Lower lobe of right lung (tissue), 2 donors: ENCODE data around the gene CNTNAP4. TPM values are rescaled to one million over a fixed set of nuclear protein-coding genes. Genes with fewer than 3 reads are reported as not detected.

Experiments
- ATAC-seq, 2 donors: fragments of 200-7000 bp; cut with Tn5 transposase; one replicate each; pipeline ENCODE4 v1.9.1; 2020 to 2022; ENCODE audit warnings: mild to moderate bottlenecking in 2 of 2, moderate library complexity in 2 of 2
- DNase-seq: peaks from one replicate; pipeline ENCODE4 v3.0.0-alpha.2; 2020
- H3K27ac ChIP-seq: fragments of 200-600 bp; one replicate; pipeline ENCODE4 v1.8.0; 2022
- H3K27me3 ChIP-seq: fragments of 200-600 bp; one replicate; pipeline ENCODE4 v1.8.0; 2022; ENCODE audit warnings: low read depth
- H3K36me3 ChIP-seq: fragments of 200-600 bp; one replicate; pipeline ENCODE4 v1.8.0; 2022; ENCODE audit warnings: mild to moderate bottlenecking
- H3K4me1 ChIP-seq: fragments of 200-600 bp; one replicate; pipeline ENCODE4 v1.8.0; 2022
- H3K4me3 ChIP-seq: fragments of 200-600 bp; one replicate; pipeline ENCODE4 v1.8.0; 2022; ENCODE audit warnings: mild to moderate bottlenecking
- H3K9me3 ChIP-seq: fragments of 200-600 bp; one replicate; pipeline ENCODE4 v1.8.0; 2022
- CTCF ChIP-seq: fragments of 200-600 bp; IDR thresholded peaks from one replicate; pipeline ENCODE4 v1.8.0; 2022; ENCODE audit warnings: antibody characterized with exemption, mild to moderate bottlenecking
- intact Hi-C: fragments of 100-400 bp; cut with DNase I; formaldehyde crosslinking; loops from one replicate; pipeline ENCODE4 v1.11.0; 2022
- total RNA-seq: library from RNA; stranded (reverse); fragmentation: NEBNext Ultra II Directional; extraction: Animal tissue kit (Norgen Biotek cat#: 25700); gene quantifications from one replicate; pipeline ENCODE4 v1.2.1, GENCODE V29; 2021
- donor health status: DM: no; HTN: yes; CAD: no; lungs with severe emphysema.

The CNTNAP4 gene
- total RNA-seq, 1 donor from 2014 or later = not detected

- H3K4me1 ChIP-seq = no peaks in the 10 kb centered on the region
- H3K27ac ChIP-seq = no peak overlapping the region
- ATAC-seq (no peak), DNase-seq (no peak)
- no peaks in the 10 kb centered on the region for H3K27me3 ChIP-seq
- H3K9me3 ChIP-seq = no peaks in the 10 kb centered on the region
- intact Hi-C loops = no loop called here
- no peaks in the 10 kb centered on the region for H3K36me3 ChIP-seq
- no peak for TF ChIP-seq CTCF
- no peak overlapping the region for H3K4me3 ChIP-seq
These were observed 69.0 kb downstream of the CNTNAP4 start for GRCh38 chr16:76346210-76346609.

- H3K4me1 ChIP-seq = no peaks in the 10 kb centered on the region
- intact Hi-C loops = no loop called here
- ATAC-seq (no peak), DNase-seq (no peak)
- no peaks in the 10 kb centered on the region for H3K9me3 ChIP-seq
- no peak overlapping the region for H3K4me3 ChIP-seq
- H3K27me3 ChIP-seq = no peaks in the 10 kb centered on the region
- H3K36me3 ChIP-seq = no peaks in the 10 kb centered on the region
- H3K27ac ChIP-seq = no peak overlapping the region
- TF ChIP-seq CTCF = no peak
These were observed 74.2 kb downstream of the CNTNAP4 start for GRCh38 chr16:76351441-76351840.

GRCh38 chr16:76360404-76360803, 83.2 kb downstream of the CNTNAP4 start:
- ATAC-seq = no peak
- intact Hi-C loops = no loop called here
- no peak overlapping the region for H3K4me3 ChIP-seq
- H3K9me3 ChIP-seq = no peaks in the 10 kb centered on the region
- no peak for TF ChIP-seq CTCF
- no peaks in the 10 kb centered on the region for H3K36me3 ChIP-seq
- no peak overlapping the region for H3K27ac ChIP-seq
- H3K4me1 ChIP-seq = no peaks in the 10 kb centered on the region
- DNase-seq = no peak
- no peaks in the 10 kb centered on the region for H3K27me3 ChIP-seq

- Histone ChIP-seq H3K4me3 (no peak overlapping the region), H3K4me1 (no peaks in the 10 kb centered on the region), H3K27me3 (no peaks in the 10 kb centered on the region), H3K27ac (no peak overlapping the region), H3K36me3 (no peaks in the 10 kb centered on the region), H3K9me3 (no peaks in the 10 kb centered on the region)
- no peak for TF ChIP-seq CTCF
- intact Hi-C loops = no loop called here
- ATAC-seq (no peak), DNase-seq (no peak)
These were observed 93.1 kb downstream of the CNTNAP4 start for GRCh38 chr16:76370344-76370743.

- Histone ChIP-seq H3K27me3 (no peaks in the 10 kb centered on the region), H3K4me3 (no peak overlapping the region), H3K9me3 (no peaks in the 10 kb centered on the region), H3K27ac (no peak overlapping the region), H3K36me3 (no peaks in the 10 kb centered on the region), H3K4me1 (no peaks in the 10 kb centered on the region)
- TF ChIP-seq CTCF = no peak
- ATAC-seq (no peak), DNase-seq (no peak)
- intact Hi-C loops = no loop called here
These were observed 94.2 kb downstream of the CNTNAP4 start for GRCh38 chr16:76371441-76371840.

- H3K4me3 ChIP-seq = no peak overlapping the region
- no peaks in the 10 kb centered on the region for H3K9me3 ChIP-seq
- H3K27ac ChIP-seq = no peak overlapping the region
- intact Hi-C loops = no loop called here
- no peaks in the 10 kb centered on the region for H3K4me1 ChIP-seq
- no peaks in the 10 kb centered on the region for H3K36me3 ChIP-seq
- TF ChIP-seq CTCF = no peak
- H3K27me3 ChIP-seq = no peaks in the 10 kb centered on the region
- DNase-seq = no peak
- no peak for ATAC-seq
These were observed 96.8 kb downstream of the CNTNAP4 start for GRCh38 chr16:76373998-76374397.
